Stomach (tissue), 9 donors: Measurements from ENCODE around the gene OXSM. TPM values are rescaled to one million over a fixed set of nuclear protein-coding genes. Genes with fewer than 3 reads are reported as not detected.

Experiments used
- DNase-seq, 2 donors: peaks; one replicate each; pipeline versions ENCODE4 v3.0.0 to v3.0.0-alpha.2; 2013 to 2019
- H3K27ac ChIP-seq, 5 donors: fragments of 200-600 bp in 4 of 5; sonication (generic) in 4 of 5; one replicate each; pipeline ENCODE4 v1.5.1; 2013 to 2019; ENCODE audit warnings: mild to moderate bottlenecking in 1 of 5, moderate library complexity in 1 of 5
- H3K27me3 ChIP-seq, 3 donors: fragments of 200-600 bp; sonication (generic); one replicate each; pipeline ENCODE4 v1.5.1; 2017 to 2019; ENCODE audit warnings: mixed run types in 1 of 3
- H3K36me3 ChIP-seq, 4 donors: fragments of 200-600 bp; sonication (generic); 1 replicate in 3 of 4; 2 replicates in 1 of 4; pipeline ENCODE4 v1.5.1; 2016 to 2019
- H3K4me1 ChIP-seq, 4 donors: fragments of 200-600 bp; sonication (generic); one replicate each; pipeline ENCODE4 v1.5.1; 2016 to 2019
- H3K4me3 ChIP-seq, 4 donors: fragments of 200-600 bp; sonication (generic) in 3 of 4; one replicate each; pipeline ENCODE4 v1.5.1; 2016 to 2019; ENCODE audit warnings: mild to moderate bottlenecking in 1 of 4
- H3K9me3 ChIP-seq, 4 donors: fragments of 200-600 bp; sonication (generic); one replicate each; pipeline ENCODE4 v1.5.1; 2016 to 2019
- EP300 ChIP-seq: sonication (generic); formaldehyde crosslinking; IDR thresholded peaks from one replicate; pipeline ENCODE4 v1.6.1; 2017; ENCODE audit warnings: antibody characterized with exemption
- POLR2A ChIP-seq, 4 donors: fragments of 450-650 bp; IDR thresholded peaks; one replicate each; pipeline ENCODE4 v1.6.1; 2016; ENCODE audit warnings: antibody characterized with exemption in 4 of 4, control low read depth in 2 of 4, mild to moderate bottlenecking in 1 of 4, moderate library complexity in 1 of 4
- POLR2AphosphoS5 ChIP-seq, 3 donors: sonication (generic); formaldehyde crosslinking; IDR thresholded peaks; one replicate each; pipeline ENCODE4 v1.6.1; 2016; ENCODE audit warnings: antibody characterized with exemption in 3 of 3
- WGBS, 5 donors: extraction: QIAGEN DNeasy Blood & Tissue Kit in 3 of 5; methylation state at CpG; one replicate each; pipeline versions ENCODE4 v1.1.5 to v1.1.7; 2013 to 2018; 5-methylcytosine and 5-hydroxymethylcytosine counted together
- intact Hi-C: fragments of 100-400 bp; cut with DNase I; formaldehyde crosslinking; loops from one replicate; pipeline ENCODE4 v1.15.1; 2023; ENCODE audit warnings: low total_unique reads
- polyA plus RNA-seq, 3 donors: library from polyadenylated mRNA; stranded (reverse); fragments of 200-250 nt; gene quantifications; one replicate each; pipeline ENCODE4 v1.2.3, GENCODE V29; 2013
- total RNA-seq, 5 donors: library from RNA; depleted of rRNA; stranded (reverse); fragments of >200 nt; gene quantifications; one replicate each; pipeline versions ENCODE4 v1.1.0 to v1.2.3, GENCODE V29; 2014 to 2016
- TF ChIP-seq, protein P1 (sequence below), 7 experiments: fragments of 450-650 bp in 4 of 7; fragments of 200-600 bp in 3 of 7; sonication (generic) in 3 of 7; IDR thresholded peaks; one replicate each; pipeline ENCODE4 v1.5.1; 2016 to 2019; ENCODE audit warnings: antibody characterized with exemption in 7 of 7, control low read depth in 2 of 7, mild to moderate bottlenecking in 1 of 7
- donor health status: healthy with polysubstance abuse.
- donor health status: Bipolar disorder and iron deficiency.
- donor health status: healthy.

Gene OXSM
- total and polyA plus RNA-seq, 8 donors: 0.58 to 89.3 (median 8.8) TPM; not detected in 1

DNA sequence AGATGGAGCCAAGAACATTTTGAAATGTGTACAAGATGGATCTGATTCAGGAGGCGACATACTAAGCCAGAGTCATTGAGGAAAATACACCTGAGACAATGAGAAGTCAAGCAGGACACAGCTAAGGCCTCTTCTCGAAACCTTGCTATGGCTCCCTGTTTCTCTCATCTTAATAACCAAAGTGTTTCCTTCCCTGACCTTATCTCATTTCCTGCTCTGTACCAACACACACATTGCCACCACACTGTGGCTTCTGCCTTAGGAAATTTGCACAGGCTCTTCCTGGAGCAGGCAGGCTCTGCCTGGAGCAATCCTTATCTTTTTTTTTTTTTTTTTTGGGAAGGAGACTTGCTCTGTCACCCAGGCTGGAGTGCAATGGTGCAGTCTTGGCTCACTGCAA is 36.6 kb downstream of the OXSM start:
- peaks cover 0 to 4% (median 0%) of the 10 kb centered on the region in 4 donors for H3K4me1 ChIP-seq
- H3K27ac ChIP-seq: no peak overlapping the region
- no peaks in the 10 kb centered on the region for H3K9me3 ChIP-seq
- no peaks in the 10 kb centered on the region for H3K36me3 ChIP-seq
- DNase-seq: no peak
- TF ChIP-seq EP300 (no peak), POLR2A (IDR thresholded peaks at IDR 0.05) (no peak), POLR2AphosphoS5 (IDR thresholded peaks at IDR 0.05) (no peak)
- TF ChIP-seq, protein P1, sequence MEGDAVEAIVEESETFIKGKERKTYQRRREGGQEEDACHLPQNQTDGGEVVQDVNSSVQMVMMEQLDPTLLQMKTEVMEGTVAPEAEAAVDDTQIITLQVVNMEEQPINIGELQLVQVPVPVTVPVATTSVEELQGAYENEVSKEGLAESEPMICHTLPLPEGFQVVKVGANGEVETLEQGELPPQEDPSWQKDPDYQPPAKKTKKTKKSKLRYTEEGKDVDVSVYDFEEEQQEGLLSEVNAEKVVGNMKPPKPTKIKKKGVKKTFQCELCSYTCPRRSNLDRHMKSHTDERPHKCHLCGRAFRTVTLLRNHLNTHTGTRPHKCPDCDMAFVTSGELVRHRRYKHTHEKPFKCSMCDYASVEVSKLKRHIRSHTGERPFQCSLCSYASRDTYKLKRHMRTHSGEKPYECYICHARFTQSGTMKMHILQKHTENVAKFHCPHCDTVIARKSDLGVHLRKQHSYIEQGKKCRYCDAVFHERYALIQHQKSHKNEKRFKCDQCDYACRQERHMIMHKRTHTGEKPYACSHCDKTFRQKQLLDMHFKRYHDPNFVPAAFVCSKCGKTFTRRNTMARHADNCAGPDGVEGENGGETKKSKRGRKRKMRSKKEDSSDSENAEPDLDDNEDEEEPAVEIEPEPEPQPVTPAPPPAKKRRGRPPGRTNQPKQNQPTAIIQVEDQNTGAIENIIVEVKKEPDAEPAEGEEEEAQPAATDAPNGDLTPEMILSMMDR (IDR thresholded peaks at IDR 0.05): no peak
- H3K27me3 ChIP-seq: no peaks in the 10 kb centered on the region
- intact Hi-C loops: no loop called here
- no peak overlapping the region for H3K4me3 ChIP-seq
- WGBS, 5 donors: 65 to 88% (median 86%) methylated on average over 2 of the region's 2 CpGs

DNA sequence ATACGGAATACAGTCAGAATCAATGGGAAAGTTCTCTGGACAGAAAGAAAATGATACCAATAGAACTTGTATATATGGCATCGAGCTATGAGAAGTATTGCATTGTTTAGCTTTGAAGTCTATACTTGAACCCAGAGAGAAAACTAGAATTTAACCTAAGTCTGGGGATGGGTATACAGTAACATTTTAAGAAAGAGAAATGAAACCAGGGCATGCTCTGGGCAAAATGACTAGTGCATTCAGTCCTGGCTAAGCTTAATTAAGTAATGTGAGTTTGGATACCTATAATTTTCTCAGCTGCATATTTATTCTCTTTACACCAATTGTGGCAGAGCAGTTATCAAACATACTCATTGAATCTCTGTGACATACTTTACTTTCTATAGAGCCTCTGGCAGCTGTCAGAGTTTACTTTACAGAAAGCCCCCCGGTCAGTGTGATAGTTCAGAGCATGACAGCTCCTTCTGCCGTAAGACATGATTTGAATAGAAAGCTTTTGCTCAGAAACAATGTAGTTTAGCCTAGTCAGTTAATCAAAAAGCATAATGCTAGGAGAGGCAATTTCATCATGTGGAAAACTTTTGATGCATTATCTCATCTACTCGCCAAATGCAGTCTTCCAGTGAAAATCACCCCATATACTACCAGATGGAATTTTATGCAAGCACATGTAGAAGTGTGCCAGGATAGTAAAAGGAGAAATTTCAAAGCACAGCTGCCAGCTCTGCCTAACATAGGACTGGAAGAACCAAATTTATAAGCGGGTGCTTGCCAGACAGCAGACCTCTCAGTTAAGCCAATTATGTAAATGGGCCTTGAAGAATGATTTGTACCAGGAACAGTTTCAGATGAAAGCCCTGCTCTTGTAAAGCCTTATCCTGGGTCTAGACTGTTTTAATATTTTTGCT is 40.7 kb downstream of the OXSM start:
- H3K27ac ChIP-seq: no peak overlapping the region
- TF ChIP-seq, protein P1 (IDR thresholded peaks at IDR 0.05): no peak
- no peak for TF ChIP-seq POLR2A (IDR thresholded peaks at IDR 0.05)
- no peak for TF ChIP-seq POLR2AphosphoS5 (IDR thresholded peaks at IDR 0.05)
- no peak for TF ChIP-seq EP300
- DNase-seq: peak in 1 of 2 donors; percentile 29
- intact Hi-C loops: no loop called here
- WGBS, 5 donors: 79 to 82% (median 81%) methylated on average over 6 of the region's 6 CpGs
- H3K4me3 ChIP-seq: no peak overlapping the region
- no peaks in the 10 kb centered on the region for H3K9me3 ChIP-seq
- peaks cover 0 to 4% (median 0%) of the 10 kb centered on the region in 4 donors for H3K4me1 ChIP-seq
- no peaks in the 10 kb centered on the region for H3K27me3 ChIP-seq
- no peaks in the 10 kb centered on the region for H3K36me3 ChIP-seq

- Histone ChIP-seq H3K4me1 (peaks cover 0 to 4% (median 0%) of the 10 kb centered on the region in 4 donors), H3K9me3 (no peaks in the 10 kb centered on the region), H3K27me3 (no peaks in the 10 kb centered on the region), H3K27ac (no peak overlapping the region), H3K4me3 (no peak overlapping the region), H3K36me3 (no peaks in the 10 kb centered on the region)
- 2 to 11% (median 6%) methylated on average over 3 of the region's 3 CpGs for WGBS, 5 donors
- TF ChIP-seq POLR2A (IDR thresholded peaks at IDR 0.05) (no peak), POLR2AphosphoS5 (IDR thresholded peaks at IDR 0.05) (no peak), EP300 (no peak)
- TF ChIP-seq, protein P1 (IDR thresholded peaks at IDR 0.05): no peak
- peak in 1 of 2 donors; percentile 41 for DNase-seq
- intact Hi-C loops: no loop called here
Measured at GRCh38 chr3:25831578-25831977, 41.7 kb downstream of the OXSM start.

GRCh38 chr3:25834346-25834745 is 44.5 kb downstream of the OXSM start:
- DNase-seq: no peak
- H3K27ac ChIP-seq: no peak overlapping the region
- H3K4me3 ChIP-seq: no peak overlapping the region
- intact Hi-C loops: no loop called here
- H3K9me3 ChIP-seq: no peaks in the 10 kb centered on the region
- H3K36me3 ChIP-seq: no peaks in the 10 kb centered on the region
- no peaks in the 10 kb centered on the region for H3K27me3 ChIP-seq
- H3K4me1 ChIP-seq: peaks cover 0 to 4% (median 0%) of the 10 kb centered on the region in 4 donors
- TF ChIP-seq POLR2A (IDR thresholded peaks at IDR 0.05) (no peak), EP300 (no peak), POLR2AphosphoS5 (IDR thresholded peaks at IDR 0.05) (no peak)
- TF ChIP-seq, protein P1 (IDR thresholded peaks at IDR 0.05): no peak
